A549 (cell line): ENCODE data around the gene CEBPZOS. TPM values are rescaled to one million over a fixed set of nuclear protein-coding genes. Genes with fewer than 3 reads are reported as not detected.

Source experiments
- ATAC-seq, 2 experiments: fragments of 200-7000 bp in 1 of 2; fragments of >200 bp in 1 of 2; cut with Nextera tagmentation in 1 of 2; cut with Tn5 transposase in 1 of 2; 3 replicates each; pipeline versions ENCODE4 v1.8.0 to v1.9.1; 2018 to 2020; ENCODE audit warnings: mild to moderate bottlenecking in 1 of 2, moderate library complexity in 1 of 2
- CTCF ChIA-PET: fragments of 300-600 bp; sonication (Branson Sonifier 250); formaldehyde crosslinking; extraction: SDS; loops from one replicate; lab custom pipeline; 2021; ENCODE audit warnings: antibody characterized with exemption, inconsistent platforms; lab: Yijun Ruan, JAX
- POLR2A ChIA-PET: fragments of 350-600 bp; formaldehyde crosslinking; extraction: SDS; loops from one replicate; lab custom pipeline; 2021; ENCODE audit warnings: antibody characterized with exemption, inconsistent platforms; lab: Yijun Ruan, JAX
- DNase-seq, 2 experiments: peaks; one replicate each; pipeline versions ENCODE4 v3.0.0 to v3.0.0-alpha.2; 2011 to 2016; ENCODE audit warnings: low read depth in 1 of 2, low spot score in 1 of 2
- FAIRE-seq: peaks from 2 replicates; lab custom pipeline; 2011; peaks lifted over from hg19 to GRCh38; lab: Jason Lieb, UNC
- H3K27ac ChIP-seq, 2 experiments: fragments of >200 bp; sonication (Bioruptor Twin); formaldehyde crosslinking; 3 replicates each; pipeline ENCODE4 v1.5.1; 2016 to 2017
- H3K4me1 ChIP-seq: fragments of >200 bp; sonication (Bioruptor Twin); formaldehyde crosslinking; 3 replicates; pipeline ENCODE4 v1.6.1; 2016
- H3K4me2 ChIP-seq: fragments of >200 bp; sonication (Bioruptor Twin); formaldehyde crosslinking; 3 replicates; pipeline ENCODE4 v1.6.1; 2016
- H3K4me3 ChIP-seq: fragments of >200 bp; sonication (Bioruptor Twin); formaldehyde crosslinking; 3 replicates; pipeline ENCODE4 v1.5.1; 2016
- H3K9me3 ChIP-seq: fragments of >200 bp; sonication (Bioruptor Twin); formaldehyde crosslinking; 3 replicates; pipeline ENCODE4 v1.6.1; 2016
- BHLHE40 ChIP-seq: IDR thresholded peaks from 2 replicates; pipeline ENCODE4 v1.6.1; 2012; ENCODE audit warnings: low read depth, low read length, inconsistent platforms
- CHD4 ChIP-seq: fragments of 200-600 bp; sonication (generic); IDR thresholded peaks from 2 replicates; pipeline ENCODE4 v1.6.1; 2016; ENCODE audit warnings: antibody characterized with exemption, mild to moderate bottlenecking, borderline replicate concordance
- EHF ChIP-seq: fragments of 250-450 bp; sonication (Bioruptor Pico); IDR thresholded peaks from 2 replicates; pipeline ENCODE4 v1.5.0; 2020; ENCODE audit warnings: mild to moderate bottlenecking
- FOSB ChIP-seq: fragments of 250-450 bp; sonication (Bioruptor Pico); IDR thresholded peaks from 2 replicates; pipeline ENCODE4 v1.5.0; 2020; ENCODE audit warnings: mild to moderate bottlenecking, moderate library complexity
- FOSL2 ChIP-seq, 2 experiments: fragments of 450-650 bp in 1 of 2; fragments of >200 bp in 1 of 2; sonication (Bioruptor Twin) in 1 of 2; formaldehyde crosslinking; IDR thresholded peaks; 2 replicates each; pipeline versions ENCODE4 v1.5.0 to v1.6.1; 2016 to 2020; ENCODE audit warnings: mild to moderate bottlenecking in 1 of 2, moderate library complexity in 1 of 2
- GATA3 ChIP-seq: IDR thresholded peaks from 2 replicates; pipeline ENCODE4 v1.6.1; 2012; ENCODE audit warnings: borderline replicate concordance
- HEYL ChIP-seq: fragments of 250-450 bp; sonication (Bioruptor Pico); IDR thresholded peaks from 2 replicates; pipeline ENCODE4 v1.8.0; 2021; ENCODE audit warnings: mild to moderate bottlenecking, moderate library complexity
- HOXB13 ChIP-seq: fragments of 250-450 bp; sonication (Bioruptor Pico); IDR thresholded peaks from 2 replicates; pipeline ENCODE4 v1.5.0; 2020; ENCODE audit warnings: low read depth, mild to moderate bottlenecking, moderate library complexity
- KDM5A ChIP-seq: fragments of 200-600 bp; sonication (generic); IDR thresholded peaks from 2 replicates; pipeline ENCODE4 v1.6.1; 2016; ENCODE audit warnings: antibody characterized with exemption, mild to moderate bottlenecking
- MAX ChIP-seq: IDR thresholded peaks from 2 replicates; pipeline ENCODE4 v1.6.1; 2012
- MAZ ChIP-seq: fragments of 150-350 bp; IDR thresholded peaks from 2 replicates; pipeline ENCODE4 v1.6.1; 2014; ENCODE audit warnings: antibody characterized with exemption, low read depth, low read length, borderline replicate concordance
- NR3C1 ChIP-seq: fragments of >200 bp; sonication (Bioruptor Twin); formaldehyde crosslinking; IDR thresholded peaks from 3 replicates; pipeline ENCODE4 v1.6.1; 2017
- RCOR1 ChIP-seq: fragments of 150-350 bp; IDR thresholded peaks from 2 replicates; pipeline ENCODE4 v1.6.1; 2014; ENCODE audit warnings: antibody characterized with exemption, low read length, low read depth
- REST ChIP-seq: fragments of 200-600 bp; sonication (generic); IDR thresholded peaks from 2 replicates; pipeline ENCODE4 v1.6.1; 2016; ENCODE audit warnings: antibody characterized with exemption, mild to moderate bottlenecking, moderate library complexity
- RNF2 ChIP-seq: fragments of 200-600 bp; sonication (generic); IDR thresholded peaks from 2 replicates; pipeline ENCODE4 v1.6.1; 2016; ENCODE audit warnings: low read depth, mild to moderate bottlenecking, antibody characterized with exemption, moderate library complexity, borderline replicate concordance
- SMC3 ChIP-seq: fragments of >200 bp; sonication (Bioruptor Twin); formaldehyde crosslinking; IDR thresholded peaks from 3 replicates; pipeline ENCODE4 v1.6.1; 2018; ENCODE audit warnings: inconsistent platforms
- TFCP2L1 ChIP-seq: fragments of 250-450 bp; sonication (Bioruptor Pico); IDR thresholded peaks from 2 replicates; pipeline ENCODE4 v1.5.0; 2021; ENCODE audit warnings: mild to moderate bottlenecking
- TP53 ChIP-seq: fragments of 250-450 bp; sonication (Bioruptor Pico); IDR thresholded peaks from 2 replicates; pipeline ENCODE4 v1.5.0; 2021; ENCODE audit warnings: mild to moderate bottlenecking, moderate library complexity
- ZFP36 ChIP-seq: fragments of 450-650 bp; IDR thresholded peaks from 2 replicates; pipeline ENCODE4 v1.6.1; 2014; ENCODE audit warnings: borderline replicate concordance; ENCODE audit not compliant: partially characterized antibody
- ZNF302 ChIP-seq: fragments of 250-450 bp; sonication (Bioruptor Pico); IDR thresholded peaks from 2 replicates; pipeline ENCODE4 v1.9.0; 2021; ENCODE audit warnings: inconsistent platforms, mild to moderate bottlenecking, moderate library complexity
- ZSCAN20 ChIP-seq: fragments of 250-450 bp; sonication (Bioruptor Pico); IDR thresholded peaks from 2 replicates; pipeline ENCODE4 v1.8.0; 2022; ENCODE audit warnings: mild to moderate bottlenecking, moderate library complexity
- WGBS: methylation state at CpG from one replicate; pipeline ENCODE4 v1.1.6; 2017; ENCODE audit errors: missing lambda C conversion rate; 5-methylcytosine and 5-hydroxymethylcytosine counted together
- polyA plus RNA-seq, 4 experiments: library from polyadenylated mRNA; depleted of rRNA in 3 of 4; stranded (reverse); fragments of >200 nt; fragmentation: RNase III in 1 of 4; extraction: RNeasy Plus Mini Kit Qiagen cat#74134 plus additional on column Dnase treatment in 1 of 4; gene quantifications; 2 replicates in 3 of 4; 3 replicates in 1 of 4; pipeline ENCODE4 v1.2.3, GENCODE V29; 2011 to 2017
- TF ChIP-seq, protein P1 (sequence below): fragments of 450-650 bp; IDR thresholded peaks from 2 replicates; pipeline ENCODE4 v1.6.1; 2014; ENCODE audit warnings: antibody characterized with exemption
- TF ChIP-seq, protein P2 (sequence below): IDR thresholded peaks from 2 replicates; pipeline ENCODE4 v1.6.1; 2012

The CEBPZOS gene
- polyA plus RNA-seq, 2 of the 4 experiments (the other 2 are of a cell fraction): 55.9 to 87.4 TPM

GRCh38 chr2:37196320-37197195 is at the start of gene CEBPZOS (continued):
- TF ChIP-seq MAX: peak; percentile 96
- TF ChIP-seq ZFP36: no peak
- no peak for TF ChIP-seq ZSCAN20 (CRISPR knock-in tag)
- no peak for TF ChIP-seq ZNF302 (CRISPR knock-in tag)
- TF ChIP-seq, protein P1, sequence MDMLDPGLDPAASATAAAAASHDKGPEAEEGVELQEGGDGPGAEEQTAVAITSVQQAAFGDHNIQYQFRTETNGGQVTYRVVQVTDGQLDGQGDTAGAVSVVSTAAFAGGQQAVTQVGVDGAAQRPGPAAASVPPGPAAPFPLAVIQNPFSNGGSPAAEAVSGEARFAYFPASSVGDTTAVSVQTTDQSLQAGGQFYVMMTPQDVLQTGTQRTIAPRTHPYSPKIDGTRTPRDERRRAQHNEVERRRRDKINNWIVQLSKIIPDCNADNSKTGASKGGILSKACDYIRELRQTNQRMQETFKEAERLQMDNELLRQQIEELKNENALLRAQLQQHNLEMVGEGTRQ: 0 out of 2 replicates have a peak, but pooled peaks have one; percentile 6
- no peak for TF ChIP-seq BHLHE40
- TF ChIP-seq FOSB (CRISPR knock-in tag): no peak
- TF ChIP-seq KDM5A: 0 out of 2 replicates have a peak, but pooled peaks have one; percentile 32
- TF ChIP-seq SMC3: peak; percentile 7; the same call in 1 of the 3 replicates
- TF ChIP-seq RNF2: 0 out of 2 replicates have a peak, but pooled peaks have one; percentile 33
- no peak for TF ChIP-seq NR3C1
- no peak for TF ChIP-seq MAZ
- no peak for TF ChIP-seq CHD4
- TF ChIP-seq GATA3: peak; percentile 34; the same call in 1 of the 2 replicates
- TF ChIP-seq RCOR1: no peak
- no peak for TF ChIP-seq TFCP2L1 (CRISPR knock-in tag)
- no peak for TF ChIP-seq HEYL (CRISPR knock-in tag)
- TF ChIP-seq HOXB13 (CRISPR knock-in tag): no peak

DNA sequence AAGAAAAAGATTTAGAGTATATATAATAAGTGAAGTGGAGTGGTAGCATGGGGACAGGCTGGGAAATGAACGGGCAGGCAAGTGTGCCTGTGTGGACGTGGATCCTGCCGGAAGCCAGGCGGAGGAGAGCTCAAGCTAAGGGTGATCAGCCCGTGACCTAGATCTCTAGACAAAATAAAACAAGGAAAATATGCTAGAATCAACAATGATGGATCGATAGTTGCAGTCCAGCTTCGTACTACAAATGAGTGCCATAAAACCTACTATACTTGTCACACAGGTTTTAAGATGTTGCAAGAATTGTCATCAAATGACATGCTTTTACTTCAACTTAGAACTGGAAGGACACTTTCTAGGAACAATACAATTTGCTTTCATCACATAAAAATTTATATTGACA is 48.0 kb upstream of the CEBPZOS start:
- CTCF ChIA-PET: interaction anchor here (1.1 kb wide), 1 partner anchor 9 kb away, joined by 3 read pairs; no protein-coding TSS in a partner anchor
- Histone ChIP-seq H3K4me3 (no peak overlapping the region), H3K27ac (no peak overlapping the region), H3K4me1 (no peaks in the 10 kb centered on the region), H3K9me3 (no peaks in the 10 kb centered on the region), H3K4me2 (no peak overlapping the region)
- 94% methylated on average over 7 of the region's 7 CpGs for WGBS
- DNase-seq (no peak), ATAC-seq (no peak), FAIRE-seq (no peak)
- TF ChIP-seq REST (no peak), GATA3 (no peak), FOSB (CRISPR knock-in tag) (no peak), FOSL2 (IDR thresholded peaks at IDR 0.05) (no peak), FOSL2 (CRISPR knock-in tag; IDR thresholded peaks at IDR 0.05) (no peak), CHD4 (no peak), TP53 (CRISPR knock-in tag) (no peak), EHF (CRISPR knock-in tag) (no peak)
- TF ChIP-seq, protein P2, sequence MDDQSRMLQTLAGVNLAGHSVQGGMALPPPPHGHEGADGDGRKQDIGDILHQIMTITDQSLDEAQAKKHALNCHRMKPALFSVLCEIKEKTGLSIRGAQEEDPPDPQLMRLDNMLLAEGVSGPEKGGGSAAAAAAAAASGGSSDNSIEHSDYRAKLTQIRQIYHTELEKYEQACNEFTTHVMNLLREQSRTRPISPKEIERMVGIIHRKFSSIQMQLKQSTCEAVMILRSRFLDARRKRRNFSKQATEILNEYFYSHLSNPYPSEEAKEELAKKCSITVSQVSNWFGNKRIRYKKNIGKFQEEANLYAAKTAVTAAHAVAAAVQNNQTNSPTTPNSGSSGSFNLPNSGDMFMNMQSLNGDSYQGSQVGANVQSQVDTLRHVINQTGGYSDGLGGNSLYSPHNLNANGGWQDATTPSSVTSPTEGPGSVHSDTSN: no peak
- TF ChIP-seq, all 56 proteins: peak for 0
- POLR2A ChIA-PET: no interaction called here
